ENCODE data around the gene CMPK1.

Gene CMPK1

DNA sequence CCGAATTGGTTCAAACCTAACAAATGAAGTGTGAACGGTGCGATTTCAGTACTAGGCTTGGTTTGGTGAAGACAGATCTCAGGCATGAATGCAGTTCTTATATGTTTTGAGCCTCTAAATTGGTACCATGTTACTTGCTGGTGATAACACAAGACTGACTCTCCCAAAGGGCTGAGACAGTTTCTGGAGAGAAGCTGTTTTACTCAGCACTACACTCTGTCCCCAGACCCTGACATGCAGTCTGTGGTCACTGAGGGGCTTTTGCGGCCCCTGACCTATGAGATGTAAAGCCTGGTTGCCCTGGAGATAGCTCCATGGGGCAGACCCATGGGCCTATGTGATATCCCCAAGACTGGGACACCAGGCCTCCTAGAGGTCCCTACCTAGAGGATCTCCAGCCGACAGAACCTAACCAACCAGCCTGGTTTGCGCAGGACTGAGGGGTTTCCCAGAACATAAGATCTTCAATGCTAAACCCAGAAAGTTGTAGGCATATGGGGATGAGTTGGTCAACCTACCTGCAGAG, 63.1 kb downstream of the CMPK1 start:
- DNase-seq: no peak

DNA sequence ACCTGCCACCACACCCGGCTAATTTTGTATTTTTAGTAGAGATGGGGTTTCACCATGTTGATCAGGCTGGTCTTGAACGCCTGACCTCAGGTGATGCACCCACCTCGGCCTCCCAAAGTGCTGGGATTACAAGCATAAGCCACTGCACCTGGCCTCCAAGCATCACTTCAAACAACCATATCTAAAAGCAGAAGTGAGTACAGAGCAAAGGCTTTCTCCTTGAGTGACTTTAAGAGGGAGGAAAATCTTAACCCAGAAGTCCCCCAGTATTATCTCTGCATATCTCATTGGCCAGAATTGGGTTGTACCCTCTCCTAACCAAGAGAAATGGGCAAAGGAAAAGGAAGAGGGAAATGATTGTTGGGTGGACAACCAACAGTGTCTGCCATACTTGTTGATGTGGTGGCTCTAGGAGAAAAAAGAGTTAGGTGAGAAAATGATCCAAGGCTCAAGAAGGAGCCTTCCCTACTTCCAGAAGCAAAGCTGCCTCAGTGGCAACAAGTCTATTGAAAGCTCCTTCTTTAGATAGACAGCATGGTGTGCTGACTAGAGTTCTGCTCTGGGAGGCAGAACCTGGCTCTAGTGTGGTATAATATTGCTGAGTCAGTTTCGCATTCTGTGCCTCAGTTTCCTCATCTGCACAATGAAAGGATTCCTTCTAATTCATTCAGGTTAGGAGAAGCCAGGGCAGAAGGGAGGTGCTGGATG, 65.7 kb downstream of the CMPK1 start:
- no peak for DNase-seq

DNA sequence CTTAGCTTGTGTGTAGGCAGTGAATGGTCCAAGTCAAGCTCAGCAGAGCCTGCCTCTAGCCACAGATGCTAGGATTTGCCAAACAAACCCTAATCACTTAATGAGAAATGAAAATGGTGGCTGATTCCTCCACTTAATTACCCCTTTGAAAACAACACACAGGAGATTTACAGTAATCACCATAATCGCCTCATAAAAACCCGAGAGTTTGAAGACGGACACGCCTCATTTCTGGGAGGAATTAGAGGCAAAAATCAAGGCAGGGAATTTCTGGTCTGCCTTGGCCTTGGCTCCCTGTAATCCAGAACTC, 66.2 kb downstream of the CMPK1 start:
- no peak for DNase-seq

DNA sequence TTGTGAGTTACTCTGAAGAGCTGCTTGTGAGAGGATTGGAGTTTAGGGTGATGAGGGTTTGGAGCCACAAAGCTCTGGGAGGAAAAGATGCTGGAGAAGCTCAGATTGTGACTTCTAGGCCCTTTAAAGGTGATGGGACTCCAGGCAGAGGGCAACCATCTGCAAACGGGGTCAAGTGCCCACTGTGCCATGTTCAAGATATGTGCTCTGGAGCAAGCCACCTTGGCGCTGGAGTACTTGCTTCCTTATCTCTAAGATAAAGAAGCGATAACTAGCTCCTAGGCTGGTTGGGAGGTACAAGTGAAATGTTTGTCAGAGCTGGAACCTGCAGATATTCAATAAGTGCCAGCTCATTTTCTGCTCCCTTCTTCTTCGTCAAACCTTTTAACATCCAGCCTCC, 68.2 kb downstream of the CMPK1 start:
- DNase-seq: no peak

DNA sequence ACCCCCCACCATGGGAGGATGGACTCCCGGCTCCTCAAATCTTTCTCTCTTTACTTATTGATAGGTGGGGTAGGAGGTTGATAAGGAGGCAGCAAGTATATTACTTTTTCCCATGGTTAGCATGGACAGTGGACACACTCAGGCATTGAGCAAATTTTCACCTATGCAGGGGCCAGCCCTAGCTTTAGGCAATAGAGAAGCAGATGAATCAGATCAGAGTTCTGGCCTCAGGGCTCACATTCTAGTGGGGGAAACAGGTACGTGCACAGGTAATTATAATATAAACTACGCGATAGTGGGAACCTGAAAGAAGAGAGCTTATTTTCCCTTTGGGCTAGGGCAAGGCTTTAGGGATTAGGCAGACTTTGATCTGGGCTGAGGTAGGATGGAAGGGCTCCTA, 69.0 kb downstream of the CMPK1 start:
- DNase-seq: no peak

DNA sequence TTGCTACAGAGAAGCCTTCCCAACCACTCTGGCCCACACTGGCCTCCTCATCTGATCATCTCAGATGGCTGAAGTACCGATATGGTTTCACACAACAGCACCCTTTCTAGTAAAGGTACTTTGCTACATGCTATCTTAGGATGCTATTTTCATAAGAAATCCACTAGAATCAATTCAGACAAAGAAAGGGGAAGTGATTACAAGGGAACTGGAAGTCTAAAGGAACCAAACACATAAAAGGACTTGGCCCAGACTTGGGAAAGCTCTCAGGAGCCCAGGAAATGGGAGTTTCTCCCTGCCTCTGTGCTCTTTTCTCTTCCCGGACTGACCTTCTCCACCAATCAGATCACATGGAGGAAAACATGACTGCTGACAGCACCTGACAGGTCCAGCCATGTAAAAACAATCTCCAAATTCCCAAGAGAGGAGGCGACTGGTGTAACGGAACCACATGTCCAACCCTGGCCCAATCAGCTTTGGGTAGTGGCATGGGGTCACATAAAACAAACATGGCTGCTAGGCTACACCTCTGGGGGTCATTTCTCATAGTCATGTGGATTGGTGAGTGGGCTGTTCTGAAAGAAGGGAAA, 69.8 kb downstream of the CMPK1 start:
- no peak for DNase-seq

DNA sequence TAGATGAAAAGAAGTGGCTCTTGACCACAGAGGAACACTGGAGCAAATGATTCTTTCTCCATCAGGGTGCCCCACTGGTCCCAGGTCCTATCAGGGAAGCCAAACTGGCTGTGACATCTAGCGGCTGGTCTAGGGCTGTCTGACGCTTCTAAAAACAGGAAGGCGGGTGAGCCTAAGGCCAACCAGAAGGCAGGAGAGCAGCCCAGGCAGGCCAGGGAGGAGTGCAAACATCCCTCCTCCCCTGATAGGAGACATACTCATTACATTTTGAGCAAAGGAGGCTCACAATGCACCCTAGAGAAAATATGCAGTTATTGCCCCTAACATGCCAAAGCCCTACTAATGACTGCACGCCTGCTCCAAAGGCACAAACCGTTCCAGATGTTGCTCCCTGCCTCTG, 72.1 kb downstream of the CMPK1 start:
- DNase-seq: no peak

DNA sequence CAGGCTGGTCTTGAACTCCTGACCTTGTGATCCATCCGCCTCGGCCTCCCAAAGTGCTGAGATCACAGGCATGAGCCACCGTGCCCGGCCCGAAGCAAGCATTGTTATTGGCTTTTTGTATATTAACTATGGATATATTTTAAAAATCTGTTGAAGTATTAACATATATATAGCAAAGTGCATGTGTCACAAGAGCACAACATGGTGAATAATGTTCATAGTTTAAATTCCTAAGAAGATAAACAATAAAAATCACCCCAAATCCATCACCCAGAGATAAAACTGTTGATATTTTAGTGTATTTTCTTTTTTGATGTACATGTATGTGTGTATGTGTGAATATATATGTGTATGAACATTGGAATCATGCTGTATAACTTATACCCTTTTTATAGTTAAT, 73.4 kb downstream of the CMPK1 start:
- DNase-seq: no peak

DNA sequence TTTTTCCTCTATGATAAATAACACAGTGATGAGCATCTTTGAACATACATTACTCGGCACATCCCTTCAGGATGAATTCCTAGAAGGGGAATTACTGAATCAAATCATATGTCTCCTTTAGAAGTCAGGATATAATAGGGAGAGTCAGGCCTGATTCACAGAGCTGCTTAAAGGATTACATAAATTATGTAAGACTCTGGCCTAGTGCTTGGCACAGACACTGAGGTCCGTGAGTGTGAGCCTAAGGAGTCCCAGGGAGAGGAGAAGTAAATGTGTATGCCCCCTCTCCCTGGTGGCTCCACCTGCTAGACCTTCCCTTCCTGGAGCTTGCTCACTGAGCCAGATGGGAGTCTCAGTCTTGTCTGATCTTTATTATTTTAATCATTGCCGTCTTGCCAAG, 73.9 kb downstream of the CMPK1 start:
- DNase-seq: no peak

DNA sequence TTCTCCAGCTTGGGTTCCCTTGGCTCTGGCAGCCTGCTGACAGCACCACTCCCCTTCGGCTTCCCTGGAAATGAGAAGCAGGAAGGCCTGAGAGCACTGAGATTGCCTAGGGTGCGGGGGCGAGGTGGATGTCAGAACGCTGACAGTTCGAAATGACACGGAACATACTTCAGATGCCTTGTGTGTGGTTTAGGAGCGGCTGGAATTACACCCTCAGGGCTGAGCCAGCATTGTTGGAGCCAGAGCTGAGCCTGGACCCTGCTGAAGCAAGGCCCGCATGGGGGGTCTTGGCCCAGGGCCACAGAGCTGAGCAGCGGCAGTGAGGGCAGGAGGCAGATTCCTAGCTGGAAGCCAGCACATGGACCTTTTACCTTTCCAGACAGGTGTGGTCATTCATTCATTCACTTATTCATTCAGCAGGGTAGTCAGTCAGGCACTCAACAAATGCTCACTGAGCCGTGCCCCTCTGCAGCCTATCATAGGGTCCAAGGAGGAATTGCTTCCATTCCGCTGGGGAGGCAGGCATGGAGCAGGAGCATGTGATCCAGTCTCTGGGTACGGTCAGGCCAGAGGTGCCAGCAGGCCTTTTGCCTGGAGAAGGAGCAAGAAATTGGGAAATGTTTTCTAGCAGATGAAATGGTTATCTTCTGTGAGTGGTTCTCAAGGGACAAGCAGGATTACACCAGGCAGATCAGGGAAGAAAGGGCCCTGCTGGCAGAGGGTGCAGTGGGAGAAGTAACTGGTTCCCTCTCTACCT, 75.9 kb downstream of the CMPK1 start:
- DNase-seq: no peak

DNA sequence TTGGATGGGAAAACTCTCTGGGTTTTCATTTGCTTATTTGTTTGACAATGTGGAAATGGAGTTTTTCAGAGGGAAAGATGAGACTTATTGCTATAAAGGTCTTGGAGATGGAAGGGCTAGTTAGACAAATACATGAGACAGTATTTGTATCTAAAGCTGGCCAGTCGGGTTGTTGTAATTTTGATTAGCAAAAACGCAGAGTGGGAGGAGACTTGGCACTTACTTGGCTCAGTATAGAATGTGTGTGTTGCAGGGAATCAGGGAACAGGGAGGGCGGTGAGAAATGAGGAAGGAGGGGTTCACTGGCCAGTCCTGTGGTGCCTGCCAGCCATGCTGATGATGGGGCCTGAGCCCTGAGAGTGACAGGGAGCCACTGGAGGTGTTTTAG, 76.5 kb downstream of the CMPK1 start:
- DNase-seq: no peak

DNA sequence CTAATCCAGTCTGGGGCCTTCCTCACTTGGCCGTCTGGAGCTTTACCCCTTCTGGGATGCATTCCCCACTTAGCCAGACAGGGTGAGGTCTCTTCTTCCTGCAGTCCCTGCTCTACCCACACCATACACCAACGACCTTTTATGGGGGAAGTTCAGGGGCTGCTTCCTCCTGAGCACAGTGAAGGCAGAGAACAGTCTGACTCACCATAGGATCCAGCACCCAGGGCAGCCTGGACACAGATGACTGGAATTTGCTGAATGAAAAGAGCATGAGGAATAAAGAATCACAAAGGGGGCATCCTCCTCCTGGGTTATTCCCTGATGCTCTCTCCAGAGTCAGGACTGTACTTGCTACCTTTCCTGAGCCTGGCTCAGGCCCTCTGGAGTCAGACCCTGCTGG, 77.8 kb downstream of the CMPK1 start:
- no peak for DNase-seq

DNA sequence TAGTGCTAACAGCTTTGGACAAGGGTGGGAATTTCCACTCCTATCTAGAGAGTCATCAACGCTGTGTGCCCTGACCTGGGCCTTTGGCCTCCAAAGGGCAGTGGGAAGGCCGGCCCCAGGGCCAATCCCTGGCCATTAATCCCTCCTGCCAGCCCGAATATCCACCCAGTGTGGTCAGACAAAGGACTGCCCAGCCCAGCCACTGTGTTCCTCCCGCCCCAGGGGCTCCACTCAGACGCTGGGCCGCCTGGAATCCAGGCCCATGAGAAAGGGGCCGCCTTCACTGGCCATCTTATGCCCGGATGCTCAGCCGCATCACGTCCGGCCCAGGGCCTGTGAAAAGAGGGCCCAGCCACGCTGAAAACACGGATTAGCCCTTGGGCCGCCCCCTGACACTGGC, 78.8 kb downstream of the CMPK1 start:
- no peak for DNase-seq

DNA sequence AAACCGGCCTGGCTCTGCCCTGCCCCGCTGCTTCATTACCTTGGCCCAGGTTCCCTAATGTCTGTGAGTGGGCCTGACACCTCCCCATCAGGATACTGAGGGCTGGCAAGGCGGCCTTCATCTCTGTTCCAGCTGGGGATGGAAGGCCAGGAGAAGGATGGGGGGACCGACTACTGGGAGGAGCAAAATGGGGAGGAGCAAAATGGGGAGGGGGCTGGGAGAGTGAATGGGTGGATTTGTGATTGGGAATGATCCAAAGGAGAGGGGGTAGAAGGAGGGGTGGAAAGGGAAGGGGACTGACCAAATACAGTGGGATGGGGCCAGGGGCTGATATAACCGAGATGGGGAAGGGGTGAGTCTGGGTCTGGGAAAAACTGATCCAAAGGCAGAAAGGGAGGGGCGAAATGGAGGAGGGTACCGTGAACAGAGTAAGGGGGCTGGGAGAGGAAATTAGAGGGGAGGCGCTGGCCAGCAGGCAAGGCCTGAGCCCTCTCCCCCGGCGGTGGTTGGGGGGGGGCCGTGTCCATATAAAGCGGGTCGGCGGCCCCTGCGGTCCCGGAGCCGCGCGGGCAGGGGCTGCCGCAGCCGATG, 82.2 kb downstream of the CMPK1 start, which contains the start of gene FOXE3:
FOXE3 (plus strand) TSS at position 558 of the 591 bp plus-strand sequence; CDS start at position 589, 31 bp downstream.
- no peak for DNase-seq

DNA sequence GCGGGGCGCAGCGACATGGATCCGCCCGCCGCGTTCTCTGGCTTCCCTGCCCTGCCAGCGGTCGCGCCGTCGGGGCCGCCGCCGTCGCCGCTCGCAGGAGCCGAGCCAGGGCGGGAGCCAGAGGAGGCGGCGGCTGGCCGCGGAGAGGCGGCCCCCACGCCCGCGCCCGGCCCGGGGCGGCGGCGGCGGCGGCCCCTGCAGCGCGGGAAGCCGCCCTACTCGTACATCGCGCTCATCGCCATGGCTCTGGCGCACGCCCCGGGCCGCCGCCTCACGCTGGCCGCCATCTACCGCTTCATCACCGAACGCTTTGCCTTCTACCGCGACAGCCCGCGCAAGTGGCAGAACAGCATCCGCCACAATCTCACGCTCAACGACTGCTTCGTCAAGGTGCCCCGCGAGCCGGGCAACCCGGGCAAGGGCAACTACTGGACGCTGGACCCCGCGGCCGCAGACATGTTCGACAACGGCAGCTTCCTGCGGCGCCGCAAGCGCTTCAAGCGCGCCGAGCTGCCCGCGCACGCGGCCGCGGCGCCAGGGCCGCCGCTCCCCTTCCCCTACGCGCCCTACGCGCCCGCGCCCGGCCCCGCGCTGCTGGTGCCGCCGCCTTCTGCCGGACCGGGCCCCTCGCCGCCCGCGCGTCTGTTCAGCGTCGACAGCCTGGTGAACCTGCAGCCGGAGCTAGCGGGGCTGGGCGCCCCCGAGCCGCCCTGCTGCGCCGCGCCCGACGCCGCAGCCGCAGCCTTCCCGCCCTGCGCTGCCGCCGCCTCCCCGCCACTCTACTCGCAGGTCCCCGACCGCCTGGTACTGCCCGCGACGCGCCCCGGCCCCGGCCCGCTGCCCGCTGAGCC, 83.0 kb downstream of the CMPK1 start:
- no peak for DNase-seq

DNA sequence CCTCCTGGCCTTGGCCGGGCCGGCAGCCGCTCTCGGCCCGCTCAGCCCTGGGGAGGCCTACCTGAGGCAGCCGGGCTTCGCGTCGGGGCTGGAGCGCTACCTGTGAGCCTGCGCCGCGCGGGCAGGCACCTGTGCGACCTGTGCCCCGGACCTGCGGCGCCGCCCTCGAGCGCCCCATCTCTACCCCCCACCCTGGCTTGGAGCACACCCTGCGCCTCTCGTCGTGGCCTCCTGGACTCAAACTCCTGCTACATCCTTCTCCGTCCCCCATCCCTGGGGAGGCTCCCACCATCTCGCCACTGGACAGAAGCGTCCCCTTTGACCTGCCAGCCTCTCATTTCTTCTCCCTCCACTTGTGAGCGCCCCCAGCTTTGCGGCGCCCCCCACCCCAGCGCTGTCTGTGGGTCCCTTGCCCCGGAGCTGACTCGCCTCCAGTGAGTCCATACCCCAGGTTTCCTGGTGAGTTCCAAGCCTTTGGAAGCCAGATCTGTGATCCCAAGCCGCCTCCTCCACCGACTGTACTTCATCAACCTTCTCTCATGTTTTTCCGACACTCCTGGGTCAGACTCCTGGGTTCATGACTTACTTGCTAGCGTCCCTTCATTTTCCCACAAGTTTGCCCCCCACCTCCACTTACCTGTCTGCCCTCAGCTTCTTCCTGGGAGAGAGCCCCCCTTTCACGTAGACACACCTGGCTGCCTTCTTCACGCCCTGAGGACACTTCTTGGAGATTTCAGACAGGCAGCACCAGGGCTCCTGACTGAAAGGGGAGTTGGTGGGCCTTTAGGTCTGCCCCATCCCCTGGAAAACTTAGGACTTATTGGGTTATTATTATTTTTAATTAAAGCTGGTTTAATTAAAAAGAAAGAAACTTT, 83.8 kb downstream of the CMPK1 start:
- no peak for DNase-seq

DNA sequence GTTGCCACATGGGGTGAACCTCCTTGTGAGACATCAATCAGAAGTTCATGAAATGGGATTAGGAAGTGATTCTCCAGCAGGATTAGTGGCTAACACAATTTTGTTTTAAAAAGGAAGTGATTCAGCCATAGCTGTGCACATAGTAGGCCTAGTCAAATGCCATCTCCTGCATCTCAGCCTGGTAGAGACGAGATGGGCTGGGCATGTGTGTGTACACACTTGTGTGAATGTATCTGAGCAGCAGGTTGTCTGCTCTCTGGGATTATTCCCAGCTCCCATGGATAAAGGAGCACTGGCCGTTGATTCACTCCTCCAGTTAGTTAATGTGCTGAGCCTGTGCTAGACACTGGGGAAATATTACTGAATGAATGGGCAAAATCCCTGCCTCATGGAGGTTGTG, 84.5 kb downstream of the CMPK1 start:
- no peak for DNase-seq

DNA sequence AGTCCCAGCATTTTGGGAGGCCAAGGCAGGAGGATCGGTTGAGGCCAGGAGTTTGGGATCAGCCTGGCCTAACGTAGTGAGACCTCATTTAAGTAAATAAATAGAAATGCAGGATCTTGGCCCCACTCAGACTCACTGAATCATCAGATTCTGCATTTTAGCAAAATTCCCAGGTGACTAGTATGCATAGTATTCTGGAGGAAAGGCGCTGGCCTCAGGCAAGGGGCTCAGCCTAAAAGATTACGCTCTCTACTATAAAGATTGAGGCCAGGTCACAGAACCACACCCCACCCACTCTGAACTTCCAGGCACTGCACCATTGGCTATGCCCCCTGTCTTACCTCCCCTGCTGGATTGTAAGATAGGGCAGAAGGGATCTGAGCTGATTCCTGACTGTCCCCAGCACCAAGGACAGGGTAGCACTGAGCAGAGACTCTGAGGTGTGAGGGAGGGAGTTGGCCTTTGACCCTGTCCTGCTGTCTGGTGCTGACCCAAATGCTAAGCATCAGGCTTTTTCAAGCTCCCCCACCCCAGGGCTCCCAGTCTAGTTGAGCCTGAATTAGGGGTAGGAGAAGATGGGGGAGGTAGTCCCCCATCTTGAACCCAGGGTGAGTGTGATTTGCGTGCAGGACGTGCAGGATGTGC, 85.2 kb downstream of the CMPK1 start:
- no peak for DNase-seq

DNA sequence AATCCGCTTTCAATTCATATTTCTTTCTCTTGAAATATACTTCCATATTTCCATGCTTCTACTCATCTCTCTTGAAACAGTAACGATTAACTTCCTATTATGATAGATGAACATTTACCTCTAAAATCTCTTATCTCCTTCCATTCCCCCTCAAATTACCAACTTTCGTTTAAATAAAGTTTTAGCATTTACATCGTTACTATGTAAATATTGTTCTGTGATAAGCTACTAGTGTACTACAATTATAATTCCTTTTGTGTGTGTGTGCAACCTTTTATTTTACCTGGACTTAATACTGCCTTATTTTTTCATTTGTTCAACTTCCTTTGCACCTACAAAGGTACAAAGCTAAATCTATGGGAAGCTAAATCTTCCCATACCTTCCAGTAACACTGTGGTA, 87.0 kb downstream of the CMPK1 start:
- no peak for DNase-seq

DNA sequence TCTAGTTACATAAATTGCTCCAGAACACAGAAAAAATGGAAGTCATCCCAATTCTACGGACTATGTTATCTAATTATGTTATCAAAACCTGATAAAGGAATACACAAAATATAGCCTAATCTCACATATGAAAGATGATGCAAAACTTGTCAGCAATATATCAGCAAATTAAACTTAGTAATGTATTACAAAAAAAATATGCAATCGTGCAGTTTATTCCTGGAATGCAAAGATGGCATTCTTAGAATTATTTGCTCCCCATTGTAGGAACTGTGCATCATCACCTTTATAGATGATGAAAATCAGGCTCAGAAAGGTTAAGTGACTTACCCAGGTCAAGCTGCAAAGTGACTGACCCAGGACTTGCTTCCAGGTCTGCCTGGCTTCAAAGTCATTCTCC, 90.3 kb downstream of the CMPK1 start:
- no peak for DNase-seq

DNA sequence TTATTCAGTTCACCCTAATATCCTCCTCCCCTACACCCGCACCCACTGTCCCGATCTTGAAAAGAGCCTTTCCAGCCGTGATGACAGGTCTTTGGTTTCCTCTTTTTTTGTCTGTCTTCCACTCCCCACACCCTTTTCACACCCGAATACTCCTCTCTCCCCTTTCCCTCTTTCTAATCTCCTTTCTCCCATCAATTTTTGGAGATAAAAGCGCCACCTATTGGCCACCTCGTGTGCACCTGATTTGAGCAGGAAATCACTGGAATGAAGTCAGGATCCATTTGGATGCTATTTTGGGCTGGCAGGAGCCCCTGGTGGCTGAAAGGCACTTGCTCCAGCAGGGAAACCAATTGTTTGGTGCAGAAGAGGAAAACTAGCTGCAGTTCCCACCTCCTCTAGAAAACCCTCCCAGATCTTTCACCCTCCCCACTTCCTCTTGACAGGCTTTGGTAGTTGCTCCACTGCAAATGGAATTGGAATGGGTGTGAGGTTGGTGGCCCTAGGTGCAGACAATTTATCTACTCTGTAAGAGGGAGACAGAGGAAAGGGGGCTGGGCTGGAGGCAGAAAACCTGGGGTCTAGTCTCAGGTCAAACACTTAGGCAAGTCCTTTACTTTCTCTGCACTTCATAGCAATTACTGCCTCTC, 90.9 kb downstream of the CMPK1 start:
- no peak for DNase-seq

Measured in CD4-positive, alpha-beta T cell treated with Interleukin-10 for 1 hour (primary cell).